Measurements from ENCODE around the gene RFXAP.

Gene RFXAP

DNA sequence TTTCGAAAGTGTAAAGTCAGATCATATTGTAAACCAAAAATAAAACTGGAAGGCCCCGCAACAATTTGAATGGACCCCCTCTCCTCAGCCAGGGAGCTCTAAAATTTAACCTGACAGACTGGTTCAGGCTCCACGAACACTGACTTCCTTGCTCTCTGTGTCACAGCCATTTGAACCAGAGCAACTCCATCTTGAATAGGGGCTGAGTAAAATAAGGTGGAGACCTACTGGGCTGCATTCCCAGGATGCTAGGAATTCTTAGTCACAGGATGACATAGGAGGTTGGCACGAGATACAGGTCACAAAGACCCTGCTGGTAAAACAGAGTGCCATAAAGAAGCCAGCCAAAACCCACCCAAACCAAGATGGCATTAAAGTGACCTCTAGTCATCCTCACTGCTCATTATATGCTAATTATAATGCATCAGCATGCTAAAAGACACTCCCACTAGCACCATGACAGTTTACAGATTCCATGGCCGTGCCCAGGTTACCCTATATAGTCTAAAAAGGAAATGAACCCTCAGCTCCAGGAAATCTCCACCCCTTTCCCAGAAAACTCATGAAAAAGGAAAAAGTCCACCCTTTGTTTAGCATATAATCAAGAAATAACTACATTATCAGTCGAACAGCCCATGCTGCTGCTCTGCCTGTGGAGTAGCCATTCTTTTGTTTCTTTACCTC, 43.1 kb downstream of the RFXAP start:
- DNase-seq (ENCODE audit: low spot score), result no peak
- H3K27ac ChIP-seq, result peak overlapping the region in 1 of 2 donors; percentile 6
- H3K4me3 ChIP-seq, result no peak overlapping the region
- TF ChIP-seq, protein P1, sequence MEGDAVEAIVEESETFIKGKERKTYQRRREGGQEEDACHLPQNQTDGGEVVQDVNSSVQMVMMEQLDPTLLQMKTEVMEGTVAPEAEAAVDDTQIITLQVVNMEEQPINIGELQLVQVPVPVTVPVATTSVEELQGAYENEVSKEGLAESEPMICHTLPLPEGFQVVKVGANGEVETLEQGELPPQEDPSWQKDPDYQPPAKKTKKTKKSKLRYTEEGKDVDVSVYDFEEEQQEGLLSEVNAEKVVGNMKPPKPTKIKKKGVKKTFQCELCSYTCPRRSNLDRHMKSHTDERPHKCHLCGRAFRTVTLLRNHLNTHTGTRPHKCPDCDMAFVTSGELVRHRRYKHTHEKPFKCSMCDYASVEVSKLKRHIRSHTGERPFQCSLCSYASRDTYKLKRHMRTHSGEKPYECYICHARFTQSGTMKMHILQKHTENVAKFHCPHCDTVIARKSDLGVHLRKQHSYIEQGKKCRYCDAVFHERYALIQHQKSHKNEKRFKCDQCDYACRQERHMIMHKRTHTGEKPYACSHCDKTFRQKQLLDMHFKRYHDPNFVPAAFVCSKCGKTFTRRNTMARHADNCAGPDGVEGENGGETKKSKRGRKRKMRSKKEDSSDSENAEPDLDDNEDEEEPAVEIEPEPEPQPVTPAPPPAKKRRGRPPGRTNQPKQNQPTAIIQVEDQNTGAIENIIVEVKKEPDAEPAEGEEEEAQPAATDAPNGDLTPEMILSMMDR (IDR thresholded peaks at IDR 0.05), result no peak

DNA sequence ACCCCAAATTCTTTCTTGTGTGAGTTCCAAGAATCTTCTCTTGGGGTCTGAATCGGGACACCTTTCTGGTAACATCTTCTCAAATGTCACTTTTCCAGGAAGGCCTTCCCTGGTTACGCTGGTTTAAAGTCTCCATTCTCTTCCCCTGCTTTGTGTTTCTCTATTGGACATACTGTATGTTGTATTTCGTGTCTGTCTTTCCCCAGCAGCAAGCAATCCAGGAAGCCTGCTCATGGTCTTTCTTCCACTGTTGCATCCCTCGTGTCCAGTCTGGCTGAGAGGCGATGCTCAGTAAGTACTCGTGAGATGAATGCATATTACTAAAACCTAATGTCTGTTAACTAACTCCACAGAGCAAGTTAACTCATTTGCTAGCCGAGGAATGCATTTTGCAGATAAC, 43.7 kb downstream of the RFXAP start:
- DNase-seq (ENCODE audit: low spot score), result no peak
- H3K27ac ChIP-seq, result no peak overlapping the region
- TF ChIP-seq, protein P1 (IDR thresholded peaks at IDR 0.05), result no peak
- H3K4me3 ChIP-seq, result no peak overlapping the region

DNA sequence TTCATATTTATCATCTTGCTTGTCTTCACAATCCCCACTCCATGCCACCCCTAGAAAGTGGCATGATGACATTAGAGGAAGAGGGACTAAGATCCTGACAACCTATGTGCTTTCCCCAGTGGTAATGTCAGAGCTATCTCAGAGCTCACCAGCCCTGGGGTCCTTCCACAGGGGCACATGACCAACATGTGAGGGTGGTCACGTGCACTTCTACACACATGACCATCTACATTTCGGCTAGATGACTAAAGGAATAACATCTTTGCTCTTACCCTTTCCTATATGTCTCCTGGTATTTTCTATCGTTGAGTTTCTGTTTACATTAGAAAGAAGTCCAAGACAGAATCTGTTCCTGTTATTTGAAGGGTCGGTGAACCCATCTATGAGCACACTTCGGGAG, 46.2 kb downstream of the RFXAP start:
- Histone ChIP-seq H3K27ac (no peak overlapping the region), H3K4me3 (no peak overlapping the region)
- TF ChIP-seq, protein P1 (IDR thresholded peaks at IDR 0.05), result no peak
- no peak for DNase-seq (ENCODE audit: low spot score)

DNA sequence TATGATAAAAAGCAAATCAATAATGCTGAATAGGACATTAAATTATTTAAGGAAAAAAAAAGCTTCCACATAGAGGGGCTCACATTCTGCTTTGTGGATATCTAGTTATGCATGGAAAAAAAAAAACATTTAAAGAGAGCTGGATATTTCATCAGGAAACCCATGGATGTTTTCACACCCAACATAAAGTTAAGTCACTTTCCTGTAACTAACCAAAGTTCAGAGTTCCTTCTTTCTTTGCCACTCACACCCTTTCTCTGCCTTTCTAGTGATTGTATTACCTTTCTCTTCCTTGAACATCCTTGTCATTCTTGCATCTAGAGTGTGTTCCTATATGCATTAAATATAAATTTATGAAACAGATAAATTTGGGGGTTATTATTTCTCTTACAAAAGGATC, 47.2 kb downstream of the RFXAP start:
- Histone ChIP-seq H3K27ac (no peak overlapping the region), H3K4me3 (no peak overlapping the region)
- TF ChIP-seq, protein P1 (IDR thresholded peaks at IDR 0.05), result no peak
- no peak for DNase-seq (ENCODE audit: low spot score)

DNA sequence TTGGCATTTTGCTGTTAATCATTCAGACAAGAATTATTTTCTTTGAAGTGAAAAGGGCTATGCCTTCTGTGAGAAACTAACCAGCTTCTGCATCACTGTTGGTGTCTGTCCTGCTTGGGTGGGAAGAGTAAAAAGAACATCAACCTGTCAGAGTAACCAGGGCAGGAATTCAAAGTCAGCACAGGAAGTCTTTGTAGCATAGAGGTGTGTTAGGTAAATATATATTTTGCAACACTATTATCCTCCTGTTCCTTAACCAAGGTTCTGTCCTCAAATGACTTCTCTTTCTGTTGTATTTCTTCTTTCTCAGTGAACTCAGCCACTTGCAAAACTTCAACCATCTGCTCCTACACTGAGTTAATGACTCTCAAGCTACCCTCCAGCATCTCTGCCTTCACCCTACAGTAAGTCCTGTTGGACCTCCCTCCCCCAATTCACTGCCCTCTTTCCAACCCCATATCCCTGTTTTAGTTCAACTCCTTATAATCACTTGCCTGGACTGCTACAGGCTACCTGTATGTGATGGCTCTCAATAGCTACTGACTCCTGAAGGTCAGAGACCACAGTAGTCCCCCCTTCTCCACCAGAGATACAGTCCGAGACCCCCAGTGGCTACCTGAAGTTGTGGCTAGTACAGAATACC, 51.1 kb downstream of the RFXAP start:
- no peak overlapping the region for H3K27ac ChIP-seq
- DNase-seq (ENCODE audit: low spot score), result no peak
- H3K4me3 ChIP-seq, result no peak overlapping the region
- TF ChIP-seq, protein P1 (IDR thresholded peaks at IDR 0.05), result no peak

DNA sequence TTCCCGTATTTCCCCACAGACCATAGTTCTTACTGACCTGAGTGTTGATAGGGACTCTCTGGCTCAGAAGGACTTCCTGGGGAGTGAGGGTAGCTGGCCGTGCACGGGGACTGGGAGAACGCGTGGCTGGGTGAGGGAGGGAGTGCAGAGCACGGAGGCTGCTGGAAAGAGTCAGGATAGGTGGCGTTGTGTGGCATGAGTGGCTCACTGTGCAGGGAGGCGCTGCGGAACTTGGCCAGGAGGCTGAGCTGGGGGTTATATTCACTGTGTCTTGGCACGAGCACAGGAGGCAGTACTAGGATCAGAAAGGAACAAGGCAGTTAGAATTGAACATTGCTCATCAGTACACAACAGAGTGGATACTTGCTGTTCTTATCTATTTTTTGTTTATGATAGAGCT, 53.6 kb downstream of the RFXAP start:
- TF ChIP-seq, protein P1 (IDR thresholded peaks at IDR 0.05), result no peak
- H3K27ac ChIP-seq, result no peak overlapping the region
- DNase-seq (ENCODE audit: low spot score), result no peak
- H3K4me3 ChIP-seq, result no peak overlapping the region

DNA sequence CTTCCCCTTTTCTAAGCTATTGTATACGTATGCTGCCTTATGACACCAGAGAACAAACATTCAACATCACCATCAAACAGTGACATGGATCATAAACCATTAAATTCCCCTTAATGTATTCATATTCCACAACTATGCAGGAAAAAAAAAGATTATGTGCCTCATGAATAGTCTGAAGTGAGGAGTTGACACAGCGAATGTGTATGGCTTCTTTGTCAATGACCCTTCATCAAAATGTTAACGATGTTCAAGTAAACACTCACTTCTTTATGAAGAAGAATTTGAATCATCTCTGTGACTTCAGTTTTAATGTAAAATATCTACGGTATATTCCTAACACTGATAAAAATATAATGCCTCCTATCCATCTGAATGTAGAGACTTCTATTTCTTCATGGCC, 56.4 kb downstream of the RFXAP start:
- Histone ChIP-seq H3K4me3 (no peak overlapping the region), H3K27ac (no peak overlapping the region)
- no peak for DNase-seq (ENCODE audit: low spot score)
- TF ChIP-seq, protein P1 (IDR thresholded peaks at IDR 0.05), result no peak
